GM18951 (cell line): Measurements from ENCODE around the gene SLC35F3.

Source experiments
- POLR2A ChIP-seq: IDR thresholded peaks from 4 replicates; pipeline ENCODE4 v1.6.1; 2011; ENCODE audit warnings: mild to moderate bottlenecking; ENCODE audit not compliant: insufficient read length, insufficient read depth; ENCODE audit errors: extremely low read depth
- in situ Hi-C: fragments of 300-500 bp; cut with MboI; formaldehyde crosslinking; loops from one replicate; pipeline ENCODE4 v1.12.0; 2022; ENCODE audit warnings: low sequenced_read_pairs, mixed read lengths, inconsistent platforms; ENCODE audit not compliant: unreplicated experiment

Gene SLC35F3

GRCh38 chr1:234000557-234001041 lies 96.1 kb downstream of the SLC35F3 start:
- in situ Hi-C loops = no loop called here
- no peak for TF ChIP-seq POLR2A

GRCh38 chr1:234001817-234002216 lies 97.3 kb downstream of the SLC35F3 start:
- no peak for TF ChIP-seq POLR2A

GRCh38 chr1:234004591-234004990 lies 100.1 kb downstream of the SLC35F3 start:
- no peak for TF ChIP-seq POLR2A
- in situ Hi-C loops = no loop called here

More at GRCh38 chr1:234001817-234002216, 97.3 kb downstream of the SLC35F3 start:
- in situ Hi-C loops = no loop called here

- in situ Hi-C loops = no loop called here
- TF ChIP-seq POLR2A = no peak
Measured at GRCh38 chr1:234007684-234008083, 103.2 kb downstream of the SLC35F3 start.

GRCh38 chr1:234008591-234008990 lies 104.1 kb downstream of the SLC35F3 start:
- in situ Hi-C loops = no loop called here

GRCh38 chr1:234009668-234010067 lies 105.2 kb downstream of the SLC35F3 start:
- in situ Hi-C loops = no loop called here
- TF ChIP-seq POLR2A = no peak

More at GRCh38 chr1:234008591-234008990, 104.1 kb downstream of the SLC35F3 start:
- no peak for TF ChIP-seq POLR2A

GRCh38 chr1:234014208-234014607 lies 109.7 kb downstream of the SLC35F3 start:
- no peak for TF ChIP-seq POLR2A
- in situ Hi-C loops = no loop called here

- TF ChIP-seq POLR2A = no peak
- in situ Hi-C loops = no loop called here
Measured at GRCh38 chr1:234018816-234019215, 114.3 kb downstream of the SLC35F3 start.

- in situ Hi-C loops = no loop called here
- TF ChIP-seq POLR2A = no peak
Measured at GRCh38 chr1:234019387-234019786, 114.9 kb downstream of the SLC35F3 start.

GRCh38 chr1:234022302-234022701 lies 117.8 kb downstream of the SLC35F3 start:
- in situ Hi-C loops = no loop called here
- TF ChIP-seq POLR2A = no peak

GRCh38 chr1:234039603-234040002 lies 135.1 kb downstream of the SLC35F3 start:
- in situ Hi-C loops = no loop called here
- no peak for TF ChIP-seq POLR2A

GRCh38 chr1:234040446-234041317 lies 136.2 kb downstream of the SLC35F3 start:
- TF ChIP-seq POLR2A = no peak
- in situ Hi-C loops = no loop called here

GRCh38 chr1:234044079-234044478 lies 139.6 kb downstream of the SLC35F3 start:
- no peak for TF ChIP-seq POLR2A
- in situ Hi-C loops = no loop called here

GRCh38 chr1:234047123-234047522 lies 142.6 kb downstream of the SLC35F3 start:
- TF ChIP-seq POLR2A = no peak
- in situ Hi-C loops = no loop called here

GRCh38 chr1:234062166-234062565 lies 157.7 kb downstream of the SLC35F3 start:
- TF ChIP-seq POLR2A = no peak
- in situ Hi-C loops = loop anchor here (25.0 kb wide), 1 partner anchor 625 kb away; no protein-coding TSS in a partner anchor
